GM19025 (cell line): Measurements from ENCODE around the gene POLR3H.

Source experiments
- ATAC-seq: cut with Tn5 transposase; IDR thresholded peaks from one replicate; pipeline ENCODE4 v1.9.1; 2021; ENCODE audit warnings: mild to moderate bottlenecking, low read depth, moderate library complexity; ENCODE audit not compliant: unreplicated experiment

Gene POLR3H

GRCh38 chr22:41523464-41524221, 20.6 kb downstream of the POLR3H start:
- ATAC-seq: no peak

- no peak for ATAC-seq
Measured at GRCh38 chr22:41522813-41523212, 21.5 kb downstream of the POLR3H start.

- no peak for ATAC-seq
Measured at GRCh38 chr22:41521126-41521525, 23.1 kb downstream of the POLR3H start.

GRCh38 chr22:41518048-41518347, 26.3 kb downstream of the POLR3H start:
- no peak for ATAC-seq

- ATAC-seq: no peak
Measured at GRCh38 chr22:41517172-41518047, 26.9 kb downstream of the POLR3H start.

GRCh38 chr22:41516462-41516861, 27.8 kb downstream of the POLR3H start:
- no peak for ATAC-seq

GRCh38 chr22:41513391-41513790, 30.9 kb downstream of the POLR3H start:
- ATAC-seq: no peak

GRCh38 chr22:41512421-41513194, 31.7 kb downstream of the POLR3H start:
- ATAC-seq: no peak

GRCh38 chr22:41511521-41511968, 32.7 kb downstream of the POLR3H start:
- ATAC-seq: no peak

- ATAC-seq: no peak
Measured at GRCh38 chr22:41508770-41509170, 35.5 kb downstream of the POLR3H start.

GRCh38 chr22:41507330-41508063, 36.8 kb downstream of the POLR3H start:
- ATAC-seq: no peak

GRCh38 chr22:41505511-41506220, 38.6 kb downstream of the POLR3H start:
- ATAC-seq: no peak

- ATAC-seq: no peak
Measured at GRCh38 chr22:41504816-41505215, 39.5 kb downstream of the POLR3H start.

- no peak for ATAC-seq
Measured at GRCh38 chr22:41504397-41504796, 39.9 kb downstream of the POLR3H start.

- ATAC-seq: no peak
Measured at GRCh38 chr22:41501209-41501608, 43.1 kb downstream of the POLR3H start.

- no peak for ATAC-seq
Measured at GRCh38 chr22:41500303-41500702, 44.0 kb downstream of the POLR3H start.

- no peak for ATAC-seq
Measured at GRCh38 chr22:41499624-41500280, 44.5 kb downstream of the POLR3H start.

- ATAC-seq: no peak
Measured at GRCh38 chr22:41498303-41498835, 45.9 kb downstream of the POLR3H start.
